NCI-H510A (cell line): ENCODE data around the gene DAAM2.

Experiments
- DNase-seq: peaks from one replicate; lab custom pipeline; 2025; lab: John Stamatoyannopoulos, UW

DAAM2 gene

DNA sequence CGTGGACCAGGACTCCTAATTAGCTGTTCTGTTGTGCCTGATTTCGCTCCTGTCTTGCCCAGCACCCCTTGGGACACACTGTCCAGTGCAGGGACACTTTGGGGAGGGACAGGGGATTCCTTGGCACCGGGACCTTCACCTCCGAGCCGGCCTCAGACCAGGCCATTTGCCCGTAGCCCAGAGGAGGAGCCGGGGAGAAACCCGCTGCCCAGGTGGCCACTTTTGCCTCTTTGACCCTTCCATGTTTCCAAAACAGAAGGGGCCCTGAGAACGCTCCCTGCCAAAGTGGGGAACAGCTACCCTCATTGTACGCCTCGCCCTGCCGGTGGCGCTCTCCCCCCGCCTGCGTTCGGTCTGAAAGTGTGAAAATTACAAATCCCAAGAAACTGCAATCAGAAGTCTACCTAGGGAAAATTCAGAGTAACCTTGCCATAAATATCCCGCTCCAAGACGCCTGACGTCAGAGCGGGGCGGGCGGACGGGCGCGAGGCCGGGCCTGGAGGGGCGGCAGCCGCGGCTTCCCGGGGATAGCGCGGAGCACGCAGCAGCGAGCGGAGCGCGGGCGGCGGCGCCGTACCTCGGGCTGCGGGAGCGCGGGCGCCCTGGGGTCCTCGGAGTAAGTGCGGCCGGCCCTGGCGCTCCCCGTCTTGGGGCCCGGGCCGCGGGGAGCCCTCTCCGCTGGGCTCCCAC is at the start of gene DAAM2:
DAAM2 (plus strand) TSS at position 527 of the 690 bp plus-strand sequence. CDS start 63,927 bp downstream, outside the sequence.
- DNase-seq: peak; percentile 13

- no peak for DNase-seq
These were observed 45.4 kb upstream of the DAAM2 start for GRCh38 chr6:39746795-39747194.

DNA sequence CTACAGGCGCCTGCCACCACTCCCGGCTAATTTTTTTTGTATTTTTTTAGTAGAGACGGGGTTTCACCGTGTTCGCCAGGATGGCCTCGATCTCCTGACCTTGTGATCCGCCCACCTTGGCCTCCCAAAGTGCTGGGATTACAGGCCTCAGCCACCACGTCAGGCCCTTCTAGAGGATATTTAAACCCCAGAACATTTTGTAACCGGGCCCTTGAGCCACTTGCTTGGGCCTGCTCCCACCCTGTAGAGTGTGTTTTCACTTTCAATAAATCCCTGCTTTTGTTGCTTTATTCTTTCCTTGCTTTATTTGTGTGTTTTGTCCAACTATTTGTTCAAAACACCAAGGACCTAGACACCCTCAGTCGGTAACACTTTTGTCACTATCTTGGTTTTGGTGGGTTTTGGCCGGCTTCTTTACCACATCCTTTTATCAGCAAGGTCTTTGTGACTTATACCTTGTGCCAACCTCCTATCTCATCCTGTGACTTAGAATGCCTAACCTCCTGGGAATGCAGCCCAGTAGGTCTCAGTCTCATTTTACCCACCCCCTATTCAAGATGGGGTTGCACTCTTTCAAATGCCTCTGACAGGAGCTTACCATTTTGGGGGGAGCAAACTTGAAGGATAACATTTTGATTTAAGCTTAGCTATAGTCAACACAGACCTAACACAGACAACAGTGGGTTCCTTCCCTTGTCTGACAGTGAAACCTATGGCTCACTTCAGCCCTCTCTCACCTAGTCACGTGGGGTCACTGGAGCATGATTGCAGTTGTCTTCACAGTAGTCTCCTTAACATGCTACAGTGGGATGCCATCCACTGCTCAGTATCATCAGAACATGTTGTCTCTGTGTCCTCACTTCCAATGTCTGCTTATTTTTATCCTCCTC is 39.1 kb upstream of the DAAM2 start:
- DNase-seq: no peak

DNA sequence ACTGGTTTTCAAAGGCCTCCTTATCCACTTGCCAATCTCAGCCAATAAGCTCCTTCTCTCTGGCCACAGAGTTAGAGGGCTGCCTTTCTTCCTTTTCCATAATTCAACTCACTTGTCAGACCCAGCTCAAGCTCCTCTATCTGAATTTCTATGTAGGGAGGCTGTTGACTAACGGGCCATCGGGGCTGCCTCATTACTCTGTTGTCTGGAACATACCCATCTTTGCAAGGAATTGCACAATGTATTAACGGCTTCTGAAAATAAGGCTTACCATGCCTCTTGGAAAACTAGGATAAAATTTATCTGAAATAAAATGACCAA is 38.5 kb upstream of the DAAM2 start:
- DNase-seq: no peak

- no peak for DNase-seq
These were observed 37.6 kb upstream of the DAAM2 start for GRCh38 chr6:39754514-39755115.

- no peak for DNase-seq
These were observed 36.9 kb upstream of the DAAM2 start for GRCh38 chr6:39755231-39755630.

DNA sequence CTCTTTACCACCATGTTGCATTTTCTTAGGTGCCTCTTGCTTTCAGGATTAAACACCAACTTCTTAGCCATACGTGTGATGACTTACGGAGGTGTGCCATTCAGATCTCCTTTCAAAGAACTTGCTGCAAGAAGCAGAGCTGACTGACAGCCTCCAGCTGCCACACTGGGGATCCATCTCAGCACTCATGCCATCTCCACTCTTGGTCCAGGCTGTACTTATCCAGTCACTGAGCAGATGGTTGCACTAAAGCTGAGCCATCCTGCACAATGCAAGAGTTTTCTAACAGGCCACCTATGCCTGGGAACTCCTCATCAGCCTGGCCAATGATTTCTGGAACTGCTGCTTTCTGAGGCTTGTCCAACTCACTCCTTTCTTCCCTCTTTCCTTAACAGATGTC is 35.6 kb upstream of the DAAM2 start:
- DNase-seq: no peak

DNA sequence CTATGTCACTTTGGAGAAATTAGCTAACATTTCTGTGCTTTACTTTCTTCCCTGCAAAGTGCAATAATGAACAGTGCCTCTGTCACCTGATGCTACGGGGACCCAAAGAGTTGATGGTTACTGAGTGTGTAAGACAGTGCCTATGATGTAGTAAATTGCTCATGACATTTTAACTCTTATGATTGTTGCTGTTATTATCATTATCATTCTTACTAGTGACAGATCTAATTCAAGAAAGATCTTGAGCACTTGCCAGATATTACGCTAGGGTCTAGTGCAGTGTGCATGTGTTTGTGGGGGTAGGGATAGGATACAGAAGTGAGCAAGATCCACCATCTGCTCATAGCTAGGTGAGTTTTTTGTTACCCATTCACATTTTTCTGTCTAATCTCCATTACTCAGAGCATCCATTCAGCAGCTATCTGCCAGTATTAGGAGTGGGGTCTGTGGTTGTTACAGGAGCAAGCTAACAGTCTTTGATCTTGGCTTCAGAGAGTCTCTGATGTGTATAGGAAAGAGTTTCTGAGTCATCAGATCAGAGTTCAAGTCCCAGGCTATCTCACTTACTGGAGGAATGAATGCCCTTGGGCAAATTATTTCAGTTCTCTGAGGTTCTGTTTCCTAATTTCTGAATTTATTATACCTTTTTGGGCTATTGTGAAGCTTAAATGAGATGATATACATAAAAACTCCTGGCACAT is 33.1 kb upstream of the DAAM2 start:
- no peak for DNase-seq

GRCh38 chr6:39760226-39760952 is 31.8 kb upstream of the DAAM2 start:
- no peak for DNase-seq

- DNase-seq: no peak
These were observed 26.6 kb upstream of the DAAM2 start for GRCh38 chr6:39765508-39766065.

DNA sequence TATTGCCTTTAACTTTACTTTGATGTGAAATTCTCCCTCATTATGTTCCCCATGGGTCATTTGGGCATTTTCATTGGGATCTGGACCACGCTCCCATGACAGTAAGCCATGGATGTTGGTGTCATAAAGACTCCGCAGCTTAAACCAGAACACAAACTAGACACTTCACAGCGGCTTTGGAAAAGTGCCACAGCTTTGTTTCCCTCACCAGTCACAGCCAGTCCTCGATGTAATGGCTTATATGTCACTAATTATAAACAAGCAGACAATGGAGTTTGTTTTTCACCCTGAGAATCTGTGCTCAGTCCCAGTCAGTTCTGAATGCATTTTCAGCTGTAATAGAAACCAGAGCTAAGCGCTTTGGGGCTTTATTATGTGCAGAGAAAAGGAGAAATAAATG is 23.2 kb upstream of the DAAM2 start:
- no peak for DNase-seq

DNA sequence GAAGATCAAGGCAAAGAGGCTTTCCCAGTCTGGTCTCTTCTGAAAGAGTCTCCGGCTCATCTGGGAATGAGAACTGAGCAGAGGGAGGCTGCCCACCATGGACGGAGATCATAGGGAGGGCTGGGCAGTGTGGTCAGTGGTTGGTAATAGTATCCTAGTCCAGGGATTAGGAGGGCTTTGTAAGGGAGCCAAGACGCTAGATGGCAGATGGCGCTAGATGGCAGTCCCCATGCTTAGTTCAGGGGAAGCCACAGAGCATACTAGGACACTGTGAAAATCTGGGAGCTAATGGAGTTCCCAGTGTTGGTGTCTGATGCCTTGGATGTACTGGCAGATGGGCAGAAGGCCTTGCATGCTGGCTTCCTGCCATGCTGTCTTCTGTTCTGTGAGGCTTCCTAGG is 21.7 kb upstream of the DAAM2 start:
- DNase-seq: no peak

- DNase-seq: no peak
These were observed 19.5 kb upstream of the DAAM2 start for GRCh38 chr6:39772559-39773273.

DNA sequence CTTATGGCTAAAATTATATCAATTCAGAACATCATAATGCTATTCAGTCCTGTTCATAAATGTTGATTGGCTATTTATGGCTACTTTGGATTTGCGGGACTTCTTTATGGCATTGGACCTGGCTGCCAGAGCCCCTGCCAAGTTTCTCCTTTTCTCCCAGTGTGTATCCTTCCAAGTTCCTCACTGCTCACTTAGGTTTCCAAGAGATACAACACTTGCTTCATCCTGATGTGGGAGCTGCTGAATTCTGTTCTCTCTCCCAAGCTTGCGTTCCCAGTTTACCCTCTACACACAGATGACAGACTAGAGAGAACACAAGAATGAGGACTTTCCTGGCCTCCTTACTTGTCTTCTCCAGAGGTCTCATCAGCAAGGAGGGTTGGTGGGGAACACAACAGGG is 18.4 kb upstream of the DAAM2 start:
- no peak for DNase-seq

- DNase-seq: no peak
These were observed 15.6 kb upstream of the DAAM2 start for GRCh38 chr6:39776581-39776980.

DNA sequence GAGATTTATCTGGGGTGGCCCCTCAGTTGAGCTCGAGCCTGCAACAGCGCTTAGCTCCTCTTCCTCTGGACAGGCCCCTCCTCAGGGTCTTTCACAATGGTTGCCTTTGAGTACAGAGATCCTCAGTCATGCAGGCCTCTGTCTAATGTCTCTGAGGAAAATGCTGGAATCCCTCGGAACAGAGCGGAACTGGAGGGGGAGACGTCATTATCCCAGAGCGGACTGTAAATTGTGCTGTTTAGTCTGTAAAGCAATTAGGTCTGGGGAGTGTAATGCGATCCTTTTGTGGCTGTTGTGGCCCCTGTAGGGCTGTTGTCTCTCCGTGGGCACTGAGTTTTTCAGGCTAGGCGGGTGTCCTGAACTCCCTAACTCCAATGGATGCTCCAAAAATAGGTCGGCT is 15.0 kb upstream of the DAAM2 start:
- DNase-seq: no peak

GRCh38 chr6:39777661-39778060 is 14.5 kb upstream of the DAAM2 start:
- no peak for DNase-seq

DNA sequence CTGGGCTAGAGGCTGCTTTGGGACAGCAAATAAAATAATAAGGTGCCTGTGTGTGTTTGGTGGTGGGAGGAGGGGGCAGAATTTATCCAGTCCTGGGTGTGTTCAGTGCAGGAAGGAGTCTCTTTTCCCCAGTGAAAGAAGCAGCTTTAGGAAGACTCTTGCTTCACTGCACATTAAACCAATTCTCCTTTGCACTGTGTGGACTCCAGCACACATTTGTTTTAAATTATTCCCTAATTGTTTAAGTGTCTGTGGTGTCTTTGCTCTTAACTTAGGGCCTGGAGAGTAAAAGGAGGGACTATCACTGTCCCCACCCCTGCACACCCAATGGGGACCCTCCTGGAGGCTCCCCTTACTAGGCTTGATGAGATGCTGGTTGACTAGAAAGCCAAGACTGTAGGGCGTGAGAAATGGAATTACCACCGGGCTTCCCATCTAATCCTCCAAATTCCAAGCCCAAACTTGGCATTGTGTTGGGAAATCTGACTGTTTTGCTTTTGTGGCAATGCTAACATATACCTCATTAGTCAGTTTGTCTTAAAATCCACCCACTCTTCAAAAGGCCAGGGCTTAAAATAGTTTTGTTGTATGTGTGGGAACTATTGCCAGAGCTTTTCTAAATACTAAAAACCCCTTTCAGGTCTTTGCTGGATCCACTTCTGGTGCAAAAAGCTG is 13.5 kb upstream of the DAAM2 start:
- DNase-seq: no peak

DNA sequence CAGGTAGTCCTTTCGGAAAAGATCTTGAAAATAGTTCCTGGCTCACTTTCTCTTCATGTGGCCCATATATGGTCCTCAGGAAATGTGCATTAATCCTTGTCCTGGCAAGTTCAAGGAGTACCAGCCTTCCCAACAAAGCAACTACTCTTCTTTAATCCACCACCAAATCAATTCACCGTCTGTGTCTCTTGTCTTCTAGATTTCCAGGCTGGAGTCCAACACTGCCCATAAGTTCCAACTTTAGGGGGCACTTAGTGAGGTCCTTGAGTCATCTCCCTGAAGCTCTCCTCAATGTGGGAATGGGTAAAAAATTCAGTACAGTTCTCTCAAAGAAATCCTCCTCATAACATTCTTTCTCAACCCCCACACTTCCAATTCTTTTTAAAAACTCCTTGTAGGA is 6.9 kb upstream of the DAAM2 start:
- no peak for DNase-seq

GRCh38 chr6:39786649-39787048 is 5.5 kb upstream of the DAAM2 start:
- no peak for DNase-seq
